ENCODE measurements around the gene PCNA.
"Not testable (repeated sequence)": the region's sequence is repeated elsewhere in the genome, so short reads cannot be mapped to it uniquely, and the experiment has no call there.

Gene PCNA

DNA sequence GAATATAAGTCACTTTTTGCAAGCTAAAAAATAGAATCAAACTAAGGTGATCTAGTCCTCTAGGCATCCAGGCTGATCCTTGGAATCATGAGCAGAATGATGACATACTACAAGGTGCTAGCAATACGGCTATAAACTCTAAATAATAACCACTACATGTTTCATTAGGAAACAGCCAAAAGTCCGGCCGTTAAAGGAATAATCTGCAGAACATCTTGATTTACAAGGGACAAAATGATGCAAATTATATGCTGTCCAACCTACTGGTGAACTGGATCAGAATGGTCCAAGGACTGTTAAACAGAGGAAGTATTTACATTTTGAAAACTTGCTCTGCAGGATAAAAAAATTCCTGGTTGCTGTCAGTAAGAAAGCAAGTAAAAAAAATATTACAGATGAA, 19.8 kb downstream of the PCNA start:
- in situ Hi-C loops (cut with HindIII; ENCODE audit: low sequenced_read_pairs), result loop anchor here (5.0 kb wide), 1 partner anchor 38 kb away; no protein-coding TSS in a partner anchor

DNA sequence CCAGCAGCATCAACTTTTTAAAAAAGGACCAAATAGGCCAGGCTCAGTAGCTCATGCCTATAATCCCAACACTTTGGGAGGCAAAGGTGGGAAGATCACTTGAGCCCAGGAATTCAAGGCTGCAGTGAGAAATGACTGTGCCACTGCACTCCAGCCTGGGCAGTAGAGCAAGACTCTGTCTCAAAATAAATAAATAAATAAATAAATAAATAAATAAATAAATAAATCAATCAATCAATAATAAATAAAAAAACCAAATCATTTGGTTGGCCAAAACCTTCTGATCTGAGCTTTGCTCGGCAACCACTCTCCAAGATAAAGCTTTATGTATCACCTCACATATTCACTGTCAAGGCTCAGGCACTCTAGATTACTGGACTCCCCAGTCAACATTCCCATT, 20.7 kb downstream of the PCNA start:
- in situ Hi-C loops (cut with HindIII; ENCODE audit: low sequenced_read_pairs), result loop anchor here (5.0 kb wide), 1 partner anchor 37 kb away; no protein-coding TSS in a partner anchor

DNA sequence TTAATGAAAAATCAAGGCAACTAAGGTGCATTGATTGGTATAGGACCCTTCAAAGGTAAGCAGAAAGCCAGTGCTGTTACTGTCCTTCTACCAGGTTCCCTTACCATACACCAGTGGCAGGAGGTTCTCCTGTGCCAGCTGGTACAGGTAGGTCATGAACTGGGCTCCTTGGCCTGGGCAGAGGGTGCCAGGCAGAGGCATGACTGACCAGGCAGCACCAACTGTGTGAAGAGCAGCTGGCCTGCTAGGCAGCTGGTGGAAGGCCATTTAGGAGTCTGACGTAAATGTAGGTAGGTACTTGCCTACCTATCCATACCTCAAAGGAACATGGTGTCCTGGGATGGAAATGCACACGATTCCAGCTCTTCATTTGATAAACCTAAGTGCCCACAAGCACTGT, 23.3 kb downstream of the PCNA start:
- in situ Hi-C loops (cut with HindIII; ENCODE audit: low sequenced_read_pairs), result loop anchor here (5.0 kb wide), 1 partner anchor 34 kb away; no protein-coding TSS in a partner anchor

DNA sequence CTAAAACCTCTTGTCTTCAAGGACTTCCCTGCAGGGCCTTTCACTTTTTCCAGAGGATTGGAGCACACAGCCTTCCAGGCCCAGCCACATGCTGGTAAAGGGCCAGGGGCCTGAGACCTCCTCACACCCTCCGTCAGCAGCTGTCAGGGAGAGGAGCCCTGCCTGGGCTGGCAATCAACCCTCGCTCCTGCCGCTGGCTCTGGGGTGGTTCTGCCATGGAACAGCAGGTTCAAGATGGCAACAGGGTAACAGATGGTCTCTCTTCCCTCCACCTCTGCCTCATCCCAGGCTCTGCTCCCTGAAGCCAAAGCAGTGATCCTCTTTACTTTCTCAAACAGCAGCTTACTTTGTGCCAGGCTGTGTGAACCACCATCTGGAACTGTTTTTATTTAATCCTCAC, 23.8 kb downstream of the PCNA start:
- in situ Hi-C loops (cut with HindIII; ENCODE audit: low sequenced_read_pairs), result loop anchor here (5.0 kb wide), 1 partner anchor 34 kb away; no protein-coding TSS in a partner anchor

DNA sequence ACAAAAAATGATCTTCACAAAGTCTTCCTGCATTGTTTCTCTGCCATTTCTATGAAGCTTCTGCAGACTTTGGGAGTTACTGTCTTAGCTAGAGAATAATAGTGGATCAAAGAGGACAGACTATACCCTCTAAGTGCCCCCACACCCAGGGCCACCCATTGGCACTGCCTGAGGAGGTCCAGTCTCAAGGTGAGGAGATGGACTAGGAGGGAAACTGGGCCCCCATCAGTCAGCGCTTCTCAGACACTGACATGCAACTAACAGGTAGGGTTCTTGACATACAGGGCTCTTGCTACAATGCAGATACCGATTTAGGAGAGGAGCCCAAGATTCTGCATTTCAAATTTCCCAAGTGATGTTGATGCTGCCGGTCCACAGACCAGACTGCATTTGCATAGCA, 24.3 kb downstream of the PCNA start:
- in situ Hi-C loops (cut with HindIII; ENCODE audit: low sequenced_read_pairs), result loop anchor here (5.0 kb wide), 1 partner anchor 33 kb away; no protein-coding TSS in a partner anchor

DNA sequence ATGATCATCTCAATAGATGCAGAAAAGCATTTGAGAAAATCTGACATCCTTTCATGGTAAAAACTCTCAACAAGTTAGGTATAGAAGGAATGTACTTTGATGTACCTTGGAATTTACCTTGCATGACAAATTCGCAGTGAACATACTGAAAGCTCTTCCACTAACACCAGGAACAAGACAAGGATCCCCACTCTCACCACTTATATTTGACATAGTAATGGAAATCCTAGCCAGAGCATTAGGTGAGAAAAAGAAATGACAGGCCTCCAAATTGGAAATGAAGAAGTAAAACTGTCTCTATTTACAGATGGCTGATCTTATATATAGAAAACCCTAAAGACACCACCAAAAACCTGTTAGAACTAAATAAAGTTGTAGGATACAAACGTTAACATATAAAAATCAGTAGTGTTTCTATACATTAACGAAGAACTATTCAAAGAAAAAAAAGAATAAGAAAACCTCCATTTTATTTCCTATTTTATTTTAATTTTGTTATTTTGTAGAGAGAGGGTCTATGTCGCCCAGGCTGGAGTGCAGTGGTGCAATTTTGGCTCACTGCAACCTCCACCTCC, 26.9 kb downstream of the PCNA start:
- in situ Hi-C loops (cut with HindIII; ENCODE audit: low sequenced_read_pairs), result no loop called here

DNA sequence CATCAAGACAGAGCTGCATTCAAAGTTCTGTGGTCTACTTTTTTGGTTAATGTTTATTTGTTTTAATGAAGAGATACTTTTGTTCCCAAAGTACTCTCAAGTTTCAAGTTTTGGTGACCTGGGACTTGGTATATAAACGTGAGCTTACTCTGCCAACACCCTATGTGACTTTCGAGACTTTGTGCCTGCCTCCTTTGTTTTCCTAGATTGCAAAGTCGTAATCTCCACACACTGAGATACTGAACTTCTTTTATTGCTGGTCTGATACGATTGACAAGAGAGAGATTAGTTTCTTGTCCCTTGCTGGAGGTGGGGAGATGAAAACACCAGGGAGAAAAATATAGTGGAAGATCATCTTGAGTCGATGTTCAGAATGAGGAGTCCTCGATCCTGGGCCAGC, 27.9 kb downstream of the PCNA start:
- in situ Hi-C loops (cut with HindIII; ENCODE audit: low sequenced_read_pairs), result no loop called here

DNA sequence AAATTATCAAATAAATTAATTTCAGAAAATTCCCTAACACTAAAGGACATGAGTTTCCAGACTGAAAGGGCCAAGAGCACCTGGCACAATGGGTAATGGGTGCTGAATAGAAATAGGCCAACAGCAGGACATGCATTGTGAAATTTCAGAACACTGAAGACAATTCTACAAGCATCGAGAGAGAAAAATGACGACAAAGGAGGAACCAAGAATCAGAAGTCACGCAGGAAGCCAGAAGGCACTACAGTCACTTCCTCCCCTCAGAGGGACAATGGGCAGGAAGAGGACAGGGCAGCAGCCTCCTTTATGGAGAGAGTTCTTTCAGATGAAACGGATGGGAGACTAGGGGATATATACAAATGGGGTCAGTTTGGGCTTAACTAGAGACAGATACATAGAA, 29.6 kb downstream of the PCNA start:
- in situ Hi-C loops (cut with HindIII; ENCODE audit: low sequenced_read_pairs), result no loop called here

DNA sequence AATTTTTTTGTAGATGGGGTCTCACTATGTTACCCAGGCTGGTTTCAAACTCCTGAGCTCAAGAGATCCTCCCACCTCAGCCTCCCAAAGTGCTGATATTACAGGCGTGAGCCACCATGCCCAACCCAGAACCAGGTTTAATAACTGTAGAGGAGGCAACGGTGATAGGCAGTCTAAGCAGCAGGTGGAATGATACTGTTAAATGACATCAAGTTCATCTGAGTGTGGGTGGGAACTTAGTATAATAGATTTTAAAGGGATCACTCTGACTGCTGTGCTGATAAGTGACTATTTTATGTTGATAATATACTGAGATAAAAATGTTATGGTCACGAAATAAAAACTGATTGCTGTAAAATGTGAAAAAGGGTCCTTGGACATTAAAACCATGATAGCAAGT, 31.1 kb downstream of the PCNA start:
- in situ Hi-C loops (cut with HindIII; ENCODE audit: low sequenced_read_pairs), result no loop called here

DNA sequence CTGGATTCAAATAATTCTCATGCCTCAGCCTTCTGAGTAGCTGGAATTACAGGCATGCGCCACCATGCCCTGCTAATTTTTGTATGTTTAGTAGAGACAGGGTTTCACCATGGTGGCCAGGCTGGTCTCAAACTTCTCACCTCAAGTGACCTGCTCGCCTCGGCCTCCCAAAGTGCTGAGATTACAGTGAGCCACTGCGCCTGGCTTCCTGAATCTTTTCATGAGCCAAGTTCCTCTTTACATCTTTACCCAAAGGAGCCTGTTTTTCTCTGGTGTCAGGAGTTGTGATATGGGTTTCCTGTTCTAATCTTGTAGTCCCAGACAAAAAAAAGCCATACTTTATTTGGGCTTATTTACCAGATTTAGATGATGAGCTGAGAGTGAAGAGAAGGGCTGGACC, 34.4 kb downstream of the PCNA start:
- in situ Hi-C loops (cut with HindIII; ENCODE audit: low sequenced_read_pairs), result no loop called here

DNA sequence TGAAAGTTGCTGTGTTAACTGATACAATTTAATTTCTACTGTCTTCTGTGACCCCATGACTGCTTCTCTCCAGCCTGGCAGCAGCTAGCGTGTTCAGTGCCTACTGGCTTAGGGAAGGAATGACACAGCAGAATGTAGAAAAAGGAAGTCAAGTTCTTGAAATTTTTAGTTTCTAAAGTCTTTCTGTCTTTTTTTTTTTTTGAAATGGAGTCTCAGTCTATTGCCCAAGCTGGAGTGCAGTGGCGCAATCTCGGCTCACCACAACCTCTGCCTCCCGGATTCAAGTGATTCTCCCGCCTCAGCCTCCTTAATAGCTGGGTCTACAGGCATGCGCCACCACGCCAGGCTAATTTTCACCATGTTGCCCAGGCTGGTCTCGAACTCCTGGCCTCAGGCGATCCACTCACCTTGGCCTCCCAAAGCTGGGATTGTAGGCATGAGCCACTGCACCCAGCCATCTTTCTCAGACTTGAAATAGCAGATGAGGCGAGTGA, 39.3 kb downstream of the PCNA start:
- in situ Hi-C loops (cut with HindIII; ENCODE audit: low sequenced_read_pairs), result no loop called here

DNA sequence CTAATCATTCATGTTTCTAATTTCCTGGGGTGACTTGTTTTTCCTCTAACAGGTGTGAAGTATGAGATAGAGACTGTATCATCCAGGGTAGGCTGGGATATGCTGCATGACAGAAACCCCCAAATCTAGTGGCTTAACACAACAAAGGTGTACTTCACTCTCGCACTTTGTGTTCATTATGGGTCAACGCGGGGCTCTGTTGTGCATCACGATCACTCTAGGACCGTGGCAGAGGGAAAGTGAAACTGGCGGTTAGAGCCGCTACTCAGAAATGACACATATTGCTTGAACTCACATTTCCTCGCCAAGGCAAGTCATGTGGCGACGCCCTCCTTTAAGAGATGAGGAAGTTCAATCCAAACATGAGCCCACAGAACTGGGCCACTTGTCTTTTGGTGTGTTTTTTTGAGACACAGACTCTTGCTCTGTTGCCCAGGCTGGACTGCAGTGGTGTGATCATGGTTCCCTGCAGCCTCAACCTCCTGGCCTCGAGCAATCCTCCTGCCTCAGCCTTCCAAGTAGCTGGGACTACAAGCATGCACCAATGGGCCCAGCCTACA, 41.3 kb downstream of the PCNA start:
- in situ Hi-C loops (cut with HindIII; ENCODE audit: low sequenced_read_pairs), result no loop called here

DNA sequence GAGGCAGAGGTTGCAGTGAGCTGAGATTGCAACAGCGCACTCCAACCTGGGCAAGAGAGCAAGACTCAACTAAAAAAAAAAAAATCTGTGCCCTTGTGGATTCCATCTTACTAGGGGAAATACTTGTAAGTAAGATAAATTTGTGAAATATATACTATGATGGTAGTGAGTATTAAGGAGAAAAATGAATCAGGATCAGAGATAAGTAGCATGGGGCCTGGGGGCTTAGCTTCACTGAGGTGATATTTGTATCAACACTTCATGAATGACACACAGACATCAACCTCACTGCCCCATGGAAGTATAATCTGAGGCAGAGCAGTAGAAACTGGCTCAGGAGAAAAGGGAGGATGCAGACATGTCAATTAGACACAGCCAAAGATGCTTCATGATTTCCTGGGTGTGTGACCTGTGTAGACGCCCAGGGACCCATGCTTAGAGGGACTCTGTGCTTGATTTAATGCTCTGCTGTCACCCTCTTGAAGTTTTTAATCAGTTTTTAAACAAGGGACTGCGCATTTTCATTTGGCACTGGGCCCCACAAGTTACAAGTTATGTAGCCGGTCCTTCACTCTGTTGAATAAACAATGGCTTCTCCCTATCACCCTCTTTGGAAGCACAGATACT, 41.9 kb downstream of the PCNA start:
- in situ Hi-C loops (cut with HindIII; ENCODE audit: low sequenced_read_pairs), result no loop called here

DNA sequence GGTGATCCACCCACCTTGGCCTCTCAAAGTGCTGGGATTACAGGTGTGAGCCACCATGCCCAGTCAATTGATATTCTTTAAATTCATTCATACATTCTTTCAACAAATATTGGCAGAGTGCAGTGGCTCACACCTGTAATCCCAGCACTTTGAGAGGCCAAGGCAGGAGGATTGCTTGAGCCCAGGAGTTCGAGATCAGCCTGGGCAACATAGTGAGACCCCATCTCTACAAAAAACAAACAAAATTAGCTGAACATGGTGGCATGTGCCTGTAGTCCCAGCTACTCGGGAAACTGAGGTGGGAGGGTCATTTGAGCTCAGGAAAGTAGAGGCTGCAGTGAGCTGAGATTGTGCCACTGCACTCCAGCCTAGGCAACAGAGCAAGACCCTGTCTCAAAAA, 42.8 kb downstream of the PCNA start:
- in situ Hi-C loops (cut with HindIII; ENCODE audit: low sequenced_read_pairs), result not testable (repeated sequence)

DNA sequence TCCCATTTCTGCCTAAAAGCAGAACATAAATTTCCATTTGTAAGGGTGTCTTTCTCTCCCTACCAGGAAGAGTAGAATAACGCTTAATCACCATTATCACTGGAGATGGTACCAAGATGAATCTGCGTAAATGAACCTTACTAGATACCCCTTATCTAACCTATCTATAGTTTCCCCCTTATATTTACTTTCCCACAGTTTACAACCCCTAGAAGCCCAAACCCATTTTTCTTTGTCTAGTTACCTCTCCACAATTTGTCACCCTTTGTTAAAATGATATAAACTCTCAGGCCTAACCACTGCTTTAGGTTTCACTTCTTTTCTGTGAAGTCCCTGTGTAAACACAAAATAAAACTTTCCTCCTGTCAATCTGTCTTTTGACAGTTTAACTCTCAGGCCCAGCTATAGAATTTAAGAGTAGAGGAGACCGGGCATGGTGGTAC, 45.5 kb downstream of the PCNA start:
- in situ Hi-C loops (cut with HindIII; ENCODE audit: low sequenced_read_pairs), result no loop called here

DNA sequence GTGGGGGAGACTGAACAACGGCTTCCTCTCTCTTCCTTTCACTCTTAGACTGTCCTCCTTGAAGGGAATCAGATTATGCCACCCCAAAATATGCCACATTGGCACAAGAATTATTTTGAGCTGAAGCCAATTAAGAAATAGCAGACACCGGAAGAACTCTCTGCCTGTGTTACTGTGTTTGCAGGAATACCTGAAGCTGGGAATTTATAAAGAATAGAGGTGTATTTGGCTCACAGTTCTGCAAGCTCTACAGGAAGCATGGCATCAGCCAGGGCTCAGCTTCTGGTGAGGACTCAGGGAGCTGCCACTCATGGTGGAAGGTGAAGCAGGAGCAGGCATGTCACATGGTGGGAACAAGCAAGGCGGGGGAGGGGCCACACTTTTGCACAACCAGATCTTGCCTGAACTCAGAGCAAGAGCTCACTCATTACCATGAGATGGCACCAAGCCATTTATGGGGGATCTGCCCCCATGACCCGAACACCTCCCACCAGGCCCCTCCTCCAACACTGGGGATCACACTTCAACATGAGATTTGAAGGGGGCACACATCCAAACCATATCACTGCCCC, 46.0 kb downstream of the PCNA start:
- in situ Hi-C loops (cut with HindIII; ENCODE audit: low sequenced_read_pairs), result no loop called here

DNA sequence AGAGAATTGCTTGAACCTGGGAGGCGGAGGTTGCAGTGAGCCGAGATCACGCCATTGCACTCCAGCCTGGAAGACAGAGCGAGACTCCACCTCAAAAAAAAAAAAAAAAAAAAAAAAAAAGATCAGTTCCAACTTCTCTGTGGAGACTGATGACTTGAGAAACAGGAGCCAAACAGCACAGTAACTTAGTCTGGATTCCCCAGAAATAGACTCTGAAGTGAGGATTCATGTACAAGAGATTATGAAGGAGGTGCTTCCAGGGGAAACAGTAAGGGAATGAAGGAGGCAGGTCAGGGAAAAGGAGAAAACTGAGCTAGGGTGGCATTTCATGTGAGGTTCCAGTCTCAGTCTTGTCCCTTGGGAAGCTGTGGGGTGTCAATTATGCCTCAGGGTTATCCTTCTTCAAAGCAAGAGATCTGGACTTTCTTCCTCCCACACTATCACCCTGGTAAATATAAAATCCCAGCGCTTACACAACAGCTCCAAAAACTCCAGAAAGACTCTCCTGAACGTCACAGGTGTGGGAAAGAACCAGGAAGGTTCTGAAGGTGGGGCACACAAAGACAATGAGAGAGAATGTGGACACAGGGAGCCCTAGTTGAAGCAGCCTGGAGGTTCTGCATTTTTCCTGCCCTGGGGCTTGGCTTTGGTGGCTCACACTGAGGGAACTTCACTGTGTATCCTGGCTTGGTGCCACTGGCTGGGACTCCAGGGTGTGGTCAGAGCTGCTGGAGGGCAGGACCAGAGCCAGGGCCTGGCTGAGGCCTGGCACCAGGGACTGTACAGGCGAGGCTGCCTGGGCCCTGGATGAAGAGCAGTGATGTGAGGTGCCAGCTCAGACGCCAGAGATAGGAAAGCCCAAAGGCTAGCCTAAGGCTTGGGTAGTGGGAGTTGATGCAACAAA, 46.8 kb downstream of the PCNA start:
- in situ Hi-C loops (cut with HindIII; ENCODE audit: low sequenced_read_pairs), result no loop called here

DNA sequence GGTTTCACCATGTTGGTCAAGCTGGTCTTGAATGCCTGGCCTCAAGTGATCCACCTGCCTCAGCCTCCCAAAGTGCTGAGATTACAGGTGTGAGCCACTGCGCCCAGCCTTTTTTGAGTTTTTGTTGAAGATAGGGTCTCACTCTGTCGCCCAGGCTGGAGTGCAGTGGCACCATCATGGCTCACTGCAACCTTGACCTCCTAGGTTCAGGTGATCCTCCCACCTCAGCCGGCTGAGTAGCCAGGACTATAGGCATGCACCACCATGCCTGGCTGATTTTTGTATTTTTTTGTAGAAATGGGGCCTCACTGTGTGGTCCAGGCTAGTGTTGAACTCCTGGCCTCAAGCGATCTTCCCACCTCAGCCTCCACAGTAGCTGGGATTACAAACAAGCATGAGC, 47.8 kb downstream of the PCNA start:
- in situ Hi-C loops (cut with HindIII; ENCODE audit: low sequenced_read_pairs), result not testable (repeated sequence)

DNA sequence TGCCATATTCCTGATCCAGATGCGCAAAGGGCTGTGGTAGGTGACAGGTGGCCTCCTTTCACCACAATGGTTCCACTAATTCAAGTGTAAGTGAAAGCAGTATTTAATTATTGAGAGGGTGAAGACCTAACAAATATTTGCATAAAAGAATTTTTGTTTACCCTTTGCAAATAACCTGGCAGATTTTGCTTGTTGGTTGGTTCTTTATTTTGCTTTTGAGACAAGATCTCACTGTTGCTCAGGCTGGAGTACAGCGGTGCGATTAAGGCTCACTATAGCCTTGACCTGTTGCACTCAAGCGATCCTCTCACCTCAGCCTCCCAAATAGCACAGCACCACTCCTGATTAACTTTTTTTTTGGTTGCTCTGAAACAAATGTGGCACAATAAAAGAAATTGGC, 49.2 kb downstream of the PCNA start:
- in situ Hi-C loops (cut with HindIII; ENCODE audit: low sequenced_read_pairs), result no loop called here

DNA sequence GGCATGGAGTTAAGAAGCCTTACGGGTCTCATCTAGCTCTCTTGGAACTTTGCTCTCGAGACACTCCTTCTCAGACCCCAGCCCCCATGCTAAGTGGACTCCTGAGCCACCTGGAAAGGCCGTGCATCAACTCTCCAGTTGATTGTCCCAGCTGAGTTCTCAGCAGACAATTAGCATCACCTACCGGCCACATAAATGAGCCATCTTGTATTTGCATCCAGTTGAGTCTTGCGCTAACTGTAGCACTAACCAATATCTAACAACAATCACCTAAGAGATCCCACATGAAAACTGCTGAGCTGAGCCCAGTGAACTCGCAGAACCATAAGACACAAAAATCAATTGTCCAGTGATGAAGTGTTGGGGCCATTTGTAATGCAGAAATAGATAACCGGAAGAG, 49.7 kb downstream of the PCNA start:
- in situ Hi-C loops (cut with HindIII; ENCODE audit: low sequenced_read_pairs), result no loop called here
